OCI-LY7 (cell line): ENCODE measurements around the gene FRMD8.

Experiments
- CTCF ChIP-seq: fragments of 200-600 bp; sonication (generic); conservative IDR thresholded peaks from 2 replicates; pipeline ENCODE4 v1.5.1; 2014; ENCODE audit warnings: mild to moderate bottlenecking, antibody characterized with exemption, low read length, moderate library complexity, mixed read lengths
- EZH2phosphoT487 ChIP-seq: fragments of 200-600 bp; sonication (generic); IDR thresholded peaks from 2 replicates; pipeline ENCODE4 v1.6.1; 2018; ENCODE audit warnings: low read depth, borderline replicate concordance, mild to moderate bottlenecking, mixed run types, antibody characterized with exemption, low read length, moderate library complexity, mixed read lengths

DNA sequence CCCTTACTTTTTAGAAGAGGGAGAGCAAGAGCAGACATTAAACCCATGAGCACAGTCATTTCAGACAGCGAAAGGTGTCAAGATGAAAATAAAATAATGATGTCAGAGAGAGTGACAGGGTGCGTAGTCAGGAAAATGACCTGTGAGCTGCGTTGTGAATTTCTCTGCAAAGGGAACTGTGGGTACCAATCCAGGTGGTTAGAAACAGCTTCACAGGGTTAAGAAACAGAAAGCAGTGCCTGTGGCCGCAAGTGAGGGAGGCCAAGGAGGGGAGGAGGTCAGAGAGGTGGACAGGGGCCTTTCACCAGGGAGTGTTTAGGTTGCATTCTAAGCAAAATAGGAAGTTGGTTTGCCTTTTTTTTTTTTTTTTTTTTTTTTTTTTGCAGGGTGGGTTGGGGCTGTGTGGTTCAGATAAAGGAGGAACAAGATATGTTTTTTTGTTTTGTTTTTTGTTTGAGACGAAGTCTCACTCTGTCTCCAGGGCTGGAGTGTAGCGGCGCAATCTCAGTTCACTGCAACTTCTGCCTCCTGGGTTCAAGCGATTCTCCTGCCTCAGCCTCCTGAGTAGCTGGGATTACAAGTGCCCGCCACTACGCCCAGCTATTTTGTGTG lies 24.0 kb upstream of the FRMD8 start:
- TF ChIP-seq CTCF (no peak), EZH2phosphoT487 (no peak)
